ENCODE measurements around the gene ZFPM1.

DNA sequence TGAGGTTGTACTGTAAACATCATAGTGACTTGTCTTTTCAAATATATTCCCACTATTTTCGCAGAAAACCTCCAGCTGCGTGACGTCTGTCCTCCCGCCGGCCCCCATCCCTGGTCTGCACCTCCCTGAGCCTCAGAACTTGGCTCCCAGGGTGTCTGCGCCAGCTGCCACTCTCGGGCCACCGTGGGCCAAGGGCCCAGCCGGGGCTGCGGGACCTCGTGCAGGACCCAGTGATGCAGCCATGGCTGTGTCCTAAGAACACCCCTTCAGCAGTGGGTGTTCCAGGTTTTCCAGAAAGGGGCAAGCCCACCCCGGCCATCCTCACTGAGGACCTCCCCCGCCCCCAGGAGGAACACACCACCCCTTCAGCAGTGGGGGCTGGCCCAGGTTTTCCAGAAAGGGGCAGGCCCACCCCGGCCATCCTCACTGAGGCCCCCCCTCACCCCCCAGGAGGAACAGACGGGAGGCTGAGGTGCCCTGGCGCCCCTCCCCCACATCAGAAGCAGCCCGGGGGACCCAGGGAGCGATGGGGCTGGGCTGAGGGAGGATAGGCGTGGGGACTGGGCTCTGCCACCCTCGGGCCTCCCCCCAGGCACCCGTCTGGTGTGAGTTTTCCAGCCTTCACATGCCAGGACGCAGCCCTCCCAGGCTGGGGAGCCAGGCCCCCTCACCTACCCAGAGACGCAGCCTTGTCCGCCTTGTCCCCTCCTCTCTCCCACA lies 12.2 kb upstream of the ZFPM1 start:
- TF ChIP-seq, protein P1, sequence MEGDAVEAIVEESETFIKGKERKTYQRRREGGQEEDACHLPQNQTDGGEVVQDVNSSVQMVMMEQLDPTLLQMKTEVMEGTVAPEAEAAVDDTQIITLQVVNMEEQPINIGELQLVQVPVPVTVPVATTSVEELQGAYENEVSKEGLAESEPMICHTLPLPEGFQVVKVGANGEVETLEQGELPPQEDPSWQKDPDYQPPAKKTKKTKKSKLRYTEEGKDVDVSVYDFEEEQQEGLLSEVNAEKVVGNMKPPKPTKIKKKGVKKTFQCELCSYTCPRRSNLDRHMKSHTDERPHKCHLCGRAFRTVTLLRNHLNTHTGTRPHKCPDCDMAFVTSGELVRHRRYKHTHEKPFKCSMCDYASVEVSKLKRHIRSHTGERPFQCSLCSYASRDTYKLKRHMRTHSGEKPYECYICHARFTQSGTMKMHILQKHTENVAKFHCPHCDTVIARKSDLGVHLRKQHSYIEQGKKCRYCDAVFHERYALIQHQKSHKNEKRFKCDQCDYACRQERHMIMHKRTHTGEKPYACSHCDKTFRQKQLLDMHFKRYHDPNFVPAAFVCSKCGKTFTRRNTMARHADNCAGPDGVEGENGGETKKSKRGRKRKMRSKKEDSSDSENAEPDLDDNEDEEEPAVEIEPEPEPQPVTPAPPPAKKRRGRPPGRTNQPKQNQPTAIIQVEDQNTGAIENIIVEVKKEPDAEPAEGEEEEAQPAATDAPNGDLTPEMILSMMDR (IDR thresholded peaks at IDR 0.05): no peak
- TF ChIP-seq POLR2AphosphoS5 (IDR thresholded peaks at IDR 0.05): no peak
